22Rv1 (cell line): ENCODE data around the gene PDCL2.

Source experiments
- CTCF ChIP-seq: fragments of 450-650 bp; IDR thresholded peaks from 2 replicates; pipeline ENCODE4 v1.5.1; 2017; ENCODE audit warnings: mild to moderate bottlenecking
- ZFX ChIP-seq: fragments of 450-650 bp; IDR thresholded peaks from 2 replicates; pipeline ENCODE4 v1.6.1; 2017; ENCODE audit warnings: antibody characterized with exemption, borderline replicate concordance

- TF ChIP-seq CTCF = no peak
- no peak for TF ChIP-seq ZFX
These were observed 73.6 kb downstream of the PDCL2 start for GRCh38 chr4:55518442-55518841.
